Stimulated activated naive CD8-positive, alpha-beta T cell treated with anti-CD3 and anti-CD28 coated beads, Interleukin-15, Interleukin-2, amounts not matched to agents 100 U/mL and 50 U/mL, for 24 hours (primary cell): Measurements from ENCODE around the gene UBE2H.

ENCODE experiments used
- ATAC-seq: fragments of 150-1000 bp; cut with Tn5 transposase; one replicate; pipeline ENCODE4 v1.10.0; 2021
- DNase-seq: peaks from one replicate; pipeline ENCODE4 v3.0.0; 2021

The UBE2H gene

GRCh38 chr7:129785685-129786514, 166.9 kb downstream of the UBE2H start:
- peak; percentile 14 for DNase-seq
- ATAC-seq: no peak

DNA sequence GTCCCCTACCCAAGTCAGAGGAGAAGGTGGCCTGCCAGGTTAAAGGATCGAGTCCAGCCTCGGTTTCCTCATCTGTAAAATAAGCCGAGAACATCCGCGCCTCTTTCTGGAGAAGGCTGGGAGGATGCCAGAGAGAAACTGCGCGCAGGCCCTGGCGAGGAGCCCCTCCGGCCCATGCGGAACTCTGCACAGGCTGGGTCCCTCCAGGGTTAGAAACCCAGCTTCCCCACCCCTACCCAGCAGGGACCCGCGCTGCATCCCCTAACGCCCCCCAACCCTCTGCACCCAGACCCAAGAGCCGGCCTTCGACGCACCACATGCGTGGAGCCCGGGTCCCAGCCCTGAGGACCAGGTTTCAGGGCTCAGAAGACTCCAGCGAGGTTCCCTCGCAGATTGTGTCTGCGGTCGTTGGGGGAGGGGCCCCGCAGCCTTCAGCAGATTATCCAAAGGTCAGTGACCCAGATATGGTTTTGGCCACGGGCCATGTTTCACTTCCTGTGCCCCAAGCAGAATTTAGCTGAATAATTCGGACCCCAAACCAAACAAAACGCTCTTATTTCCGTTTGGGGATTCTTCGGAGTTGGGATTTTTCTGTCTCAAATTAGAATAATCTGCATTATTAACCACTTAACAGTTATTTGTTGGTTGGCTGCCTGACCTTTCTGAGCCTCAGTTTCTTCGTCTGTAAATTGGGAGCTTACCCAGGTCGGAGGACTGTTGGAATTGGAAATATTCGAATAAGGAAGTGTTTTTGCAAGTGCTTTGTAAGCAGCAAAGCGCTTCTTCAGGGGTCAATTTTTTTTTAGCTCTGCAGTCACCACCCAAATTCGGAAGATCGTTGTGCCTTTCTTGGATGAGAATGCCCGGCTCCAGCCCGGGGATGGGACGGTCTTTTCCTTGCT, 167.7 kb downstream of the UBE2H start:
- DNase-seq (peak; percentile 38), ATAC-seq (no peak)

GRCh38 chr7:129784437-129784782, 168.3 kb downstream of the UBE2H start:
- no peak for ATAC-seq

GRCh38 chr7:129783584-129783919, 169.2 kb downstream of the UBE2H start:
- DNase-seq: no peak
- ATAC-seq: no peak

More at GRCh38 chr7:129784437-129784782, 168.3 kb downstream of the UBE2H start:
- DNase-seq: no peak

GRCh38 chr7:129782818-129783583, 169.8 kb downstream of the UBE2H start:
- DNase-seq: peak; percentile 20
- no peak for ATAC-seq

DNA sequence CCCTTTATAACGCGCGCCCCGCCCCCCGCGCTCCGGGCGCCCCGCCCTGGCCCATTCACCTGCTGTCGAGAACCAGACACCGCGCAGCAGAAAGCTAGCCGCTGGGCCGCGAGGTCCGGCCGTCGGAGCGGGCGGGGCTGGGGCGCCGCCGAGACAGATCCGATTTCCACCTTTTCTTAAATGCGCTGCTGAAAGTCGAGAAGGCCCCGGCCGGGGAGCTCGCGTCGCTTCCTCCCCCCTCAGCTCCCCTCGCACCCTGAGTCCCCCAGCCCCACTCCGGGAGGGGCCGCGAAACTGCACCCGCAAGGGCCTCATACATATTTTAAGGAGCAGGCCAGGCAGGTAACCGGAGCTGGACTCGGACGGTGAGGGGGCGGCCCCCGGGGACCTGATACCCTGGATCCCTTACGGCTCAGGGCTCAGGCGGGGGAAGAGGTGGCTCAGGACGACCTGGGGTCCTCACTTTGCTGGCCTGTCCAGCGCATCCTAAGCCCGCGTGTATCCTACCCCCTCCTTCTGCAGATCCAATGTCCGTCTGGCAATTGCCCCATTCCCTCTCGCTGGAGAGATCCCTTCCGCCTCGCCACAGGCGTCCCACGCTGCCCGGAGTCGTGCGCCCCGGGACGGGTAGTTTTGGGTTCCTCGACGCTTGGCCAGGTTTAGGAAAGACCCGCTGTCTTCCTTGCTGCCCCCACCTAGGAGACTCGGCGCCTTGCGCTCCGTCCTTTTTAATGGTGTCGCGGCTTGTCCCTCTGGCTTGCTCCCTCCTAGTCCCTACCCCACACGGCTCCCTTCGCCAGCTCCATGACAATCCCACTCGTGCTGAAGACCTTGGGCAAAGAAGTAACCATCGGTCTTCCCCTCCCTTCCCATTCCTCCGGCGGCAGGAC, 170.6 kb downstream of the UBE2H start:
- ATAC-seq (no peak), DNase-seq (peak; percentile 14)

- ATAC-seq (no peak), DNase-seq (peak; percentile 44)
Measured at GRCh38 chr7:129780974-129781927, 171.5 kb downstream of the UBE2H start.
